Suppressor macrophage treated with lipopolysaccharide for 4 hours (primary cell): ENCODE measurements around the gene XYLT2.
A peak's percentile ranks its signal among the peaks of the same experiment; 100 is the strongest.
"Not testable (repeated sequence)": the region's sequence is repeated elsewhere in the genome, so short reads cannot be mapped to it uniquely, and the experiment has no call there.

Experiments
- DNase-seq: peaks from one replicate; pipeline ENCODE4 v3.0.0-alpha.2; 2020

Gene XYLT2

GRCh38 chr17:50345432-50346312, at the start of gene XYLT2:
Gene XYLT2, plus strand, starts transcription at chr17:50346126. Its CDS starts 15 bp downstream, at chr17:50346141.
- peak; percentile 91 for DNase-seq

DNA sequence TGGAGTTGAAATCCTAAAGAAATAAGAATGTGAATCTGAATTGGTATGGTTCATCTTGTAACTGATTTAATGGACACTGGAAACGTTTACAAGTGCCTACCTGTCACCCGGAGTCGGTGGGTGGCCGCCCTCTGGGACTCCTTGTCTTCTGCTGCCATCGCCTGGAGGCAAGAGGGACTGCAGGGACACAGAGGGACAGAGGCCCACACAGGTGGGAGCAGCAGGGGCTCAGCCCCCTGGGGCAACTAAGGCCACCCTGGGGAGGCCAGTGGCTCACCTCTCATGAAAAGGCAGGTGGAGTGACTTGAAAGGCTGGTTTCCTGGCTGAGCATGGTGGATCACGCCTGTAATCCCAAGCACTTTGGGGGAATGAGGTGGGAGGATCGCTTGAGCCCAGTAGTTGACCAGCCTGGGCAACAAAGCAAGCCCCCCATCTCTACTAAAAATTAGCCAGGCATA, 48.5 kb upstream of the XYLT2 start:
- DNase-seq, result peak; percentile 68

DNA sequence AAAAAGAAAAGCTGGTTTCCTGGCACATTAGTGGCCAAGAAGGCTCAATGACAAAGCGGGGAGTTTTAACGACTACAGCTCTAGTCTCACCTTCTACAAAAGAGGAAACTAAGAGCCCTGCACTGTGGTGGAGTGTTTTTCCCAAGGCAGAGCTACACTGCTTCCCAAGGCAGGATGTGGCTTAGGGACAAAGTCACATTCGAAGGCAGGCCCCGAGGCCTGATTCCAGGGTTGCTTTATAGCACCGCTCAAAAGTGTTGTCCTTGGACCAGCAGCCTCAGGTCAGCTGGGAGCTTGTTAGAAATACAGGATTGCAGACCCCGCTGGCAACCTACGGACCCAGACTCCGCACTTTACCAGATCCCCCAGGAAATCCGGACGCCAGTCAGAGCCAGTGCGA, 47.9 kb upstream of the XYLT2 start:
- DNase-seq, result no peak

- no peak for DNase-seq
Measured at GRCh38 chr17:50299776-50300175, 46.1 kb upstream of the XYLT2 start.

DNA sequence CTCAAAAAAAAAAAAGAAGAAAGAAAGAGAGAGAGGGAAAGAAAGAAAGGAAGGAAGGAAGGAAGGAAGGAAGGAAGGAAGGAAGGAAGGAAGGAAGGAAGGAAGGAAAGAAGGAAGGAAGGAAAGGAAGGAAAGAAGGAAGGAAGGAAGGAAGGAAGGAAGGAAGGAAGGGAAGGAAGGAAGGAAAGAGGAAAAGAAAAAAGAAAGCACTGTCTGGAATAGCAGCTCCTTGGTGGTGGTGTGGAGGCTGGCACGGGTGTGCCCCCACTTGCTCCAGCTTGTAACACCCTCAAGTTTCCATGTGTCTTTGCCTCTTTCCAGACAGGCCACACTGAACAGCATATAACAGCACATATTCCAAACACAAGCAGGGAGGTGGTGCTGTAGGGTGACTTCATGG, 45.1 kb upstream of the XYLT2 start:
- DNase-seq, result not testable (repeated sequence)

- DNase-seq, result no peak
Measured at GRCh38 chr17:50301891-50302584, 43.9 kb upstream of the XYLT2 start.

DNA sequence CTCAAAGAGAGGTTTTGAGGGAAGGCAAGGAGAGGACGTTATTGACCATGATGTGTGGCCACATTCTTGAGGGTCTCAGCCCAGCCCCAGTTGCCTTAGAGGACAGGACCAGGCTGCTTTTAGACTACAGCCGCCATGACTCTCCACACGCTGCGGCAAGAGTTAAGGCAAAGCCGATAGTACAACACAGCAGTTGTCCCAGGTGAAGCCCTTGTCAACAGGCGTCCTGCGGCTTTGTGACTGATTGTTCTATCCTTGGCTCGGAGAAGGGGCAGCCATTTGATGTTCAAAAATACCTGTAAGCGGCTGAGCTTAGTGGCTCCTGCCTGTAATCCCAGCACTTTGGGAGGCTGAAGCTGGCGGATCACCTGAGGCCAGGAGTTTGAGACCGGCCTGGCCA, 42.9 kb upstream of the XYLT2 start:
- DNase-seq, result no peak

DNA sequence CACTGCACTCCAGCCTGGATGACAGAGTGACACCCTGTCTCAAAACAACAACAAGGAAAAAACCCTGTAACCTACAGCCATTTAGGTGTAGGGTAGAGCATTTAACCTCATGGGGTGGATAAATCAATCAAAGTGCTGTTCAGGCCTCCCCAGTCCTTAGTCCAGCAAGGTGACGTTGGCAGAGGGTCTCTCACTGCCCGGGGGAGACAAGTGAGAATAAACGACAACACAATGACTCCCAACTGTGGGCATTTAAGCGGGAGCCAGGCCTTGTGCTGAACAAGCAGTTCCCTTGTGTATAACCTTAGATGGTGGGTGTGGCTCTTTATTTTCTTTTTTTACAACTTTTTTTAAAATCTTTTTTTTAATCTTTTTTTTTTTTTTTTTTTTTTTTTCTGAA, 42.3 kb upstream of the XYLT2 start:
- DNase-seq, result no peak

GRCh38 chr17:50304781-50305404, 41.0 kb upstream of the XYLT2 start:
- no peak for DNase-seq

- no peak for DNase-seq
Measured at GRCh38 chr17:50307654-50308053, 38.3 kb upstream of the XYLT2 start.

DNA sequence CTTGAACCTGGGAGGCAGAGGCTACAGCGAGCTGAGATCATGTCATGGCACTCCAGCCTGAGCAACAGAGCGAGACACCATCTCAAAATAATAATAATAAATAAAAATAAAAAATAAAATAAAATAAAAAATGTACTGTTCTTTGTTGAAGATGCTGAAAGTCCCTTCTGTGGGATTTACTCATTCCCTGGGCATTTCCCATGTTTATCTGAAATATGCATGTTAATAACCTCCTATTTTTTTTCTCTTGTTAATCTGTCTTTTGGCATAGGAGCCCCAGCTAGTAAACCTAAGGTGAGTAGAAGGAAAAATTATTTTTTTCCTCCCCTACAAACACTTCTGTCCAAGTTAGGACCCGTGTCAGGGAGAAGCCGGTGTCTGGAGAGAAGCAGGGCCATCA, 37.3 kb upstream of the XYLT2 start:
- DNase-seq, result no peak

DNA sequence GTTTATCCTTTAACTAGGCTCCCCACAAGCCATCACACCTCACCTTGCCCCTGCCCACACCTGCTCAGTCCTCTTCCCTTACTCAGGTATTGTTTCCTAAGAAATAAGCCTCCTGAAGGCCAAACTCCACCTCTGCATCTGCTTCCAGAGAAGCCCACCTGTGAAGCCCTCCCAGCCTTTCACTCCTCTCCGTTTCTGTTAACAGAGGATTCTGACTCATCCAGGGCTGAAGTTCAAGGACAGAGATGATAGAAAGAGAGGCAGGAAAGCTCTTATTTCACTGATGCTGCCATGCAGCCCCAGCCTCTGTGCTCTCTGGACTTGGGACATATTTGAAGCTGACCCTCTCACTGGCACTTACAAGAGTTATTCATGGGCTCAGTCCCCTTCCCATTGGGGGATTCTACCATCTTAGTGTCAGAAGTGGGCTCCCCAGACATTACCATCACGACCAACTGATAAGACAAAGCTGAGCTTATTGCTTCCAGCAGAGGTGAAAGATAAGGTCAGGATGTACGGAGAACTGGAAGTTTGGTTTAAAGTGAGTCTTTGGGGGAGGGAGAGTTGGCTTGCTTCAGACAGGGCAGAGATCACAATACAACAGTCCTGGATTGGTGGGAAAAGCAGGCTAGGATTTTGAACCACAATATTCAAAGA, 35.3 kb upstream of the XYLT2 start:
- no peak for DNase-seq

GRCh38 chr17:50311112-50311460, 34.8 kb upstream of the XYLT2 start:
- no peak for DNase-seq

DNA sequence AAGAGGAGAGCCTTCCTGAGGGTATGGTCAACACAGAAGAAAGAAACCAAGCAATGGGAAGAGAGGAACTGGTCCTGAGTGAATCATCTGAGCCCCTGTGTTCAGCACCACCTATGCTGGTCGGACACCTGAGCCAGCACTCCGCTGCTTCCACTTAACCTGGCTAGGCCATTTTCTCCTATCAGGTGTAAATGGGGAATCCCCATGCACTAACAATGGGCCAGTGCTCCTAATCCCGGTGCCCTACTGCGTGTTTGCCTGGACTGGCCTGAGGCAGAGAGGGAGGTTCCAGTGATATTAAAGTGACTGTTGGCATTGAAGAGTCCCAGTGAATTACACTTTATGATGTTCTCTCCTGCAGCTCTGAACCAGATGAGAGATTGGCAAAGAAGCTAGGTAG, 34.4 kb upstream of the XYLT2 start:
- DNase-seq, result no peak

GRCh38 chr17:50312308-50312707, 33.6 kb upstream of the XYLT2 start:
- DNase-seq, result no peak

- no peak for DNase-seq
Measured at GRCh38 chr17:50314456-50315011, 31.4 kb upstream of the XYLT2 start.

DNA sequence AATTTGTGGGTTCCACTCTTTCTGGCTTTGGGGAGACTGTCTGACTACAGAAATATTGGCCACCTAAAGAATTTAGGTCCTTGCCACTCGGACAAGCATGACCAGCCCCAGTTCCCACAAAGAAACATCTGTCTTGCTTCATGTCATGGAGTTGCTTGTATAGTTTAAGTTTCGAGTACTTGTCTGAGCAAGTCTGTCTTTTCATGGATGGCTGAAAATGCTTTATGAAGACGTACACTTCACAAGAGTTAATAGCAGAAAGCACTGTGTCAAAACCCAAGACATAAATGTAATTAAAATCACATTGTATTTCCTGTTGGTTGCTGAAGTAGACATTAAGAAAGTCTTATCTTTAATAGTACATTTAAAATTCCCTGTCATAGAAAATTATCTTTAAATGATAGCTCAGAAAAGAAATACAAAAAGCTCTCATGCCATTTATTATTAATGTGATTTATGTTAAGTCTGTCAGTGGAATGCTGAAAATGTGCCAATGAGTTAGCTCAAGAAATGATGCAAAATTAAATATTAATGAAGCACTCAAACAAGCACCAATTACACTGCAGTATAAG, 29.8 kb upstream of the XYLT2 start:
- DNase-seq, result no peak

DNA sequence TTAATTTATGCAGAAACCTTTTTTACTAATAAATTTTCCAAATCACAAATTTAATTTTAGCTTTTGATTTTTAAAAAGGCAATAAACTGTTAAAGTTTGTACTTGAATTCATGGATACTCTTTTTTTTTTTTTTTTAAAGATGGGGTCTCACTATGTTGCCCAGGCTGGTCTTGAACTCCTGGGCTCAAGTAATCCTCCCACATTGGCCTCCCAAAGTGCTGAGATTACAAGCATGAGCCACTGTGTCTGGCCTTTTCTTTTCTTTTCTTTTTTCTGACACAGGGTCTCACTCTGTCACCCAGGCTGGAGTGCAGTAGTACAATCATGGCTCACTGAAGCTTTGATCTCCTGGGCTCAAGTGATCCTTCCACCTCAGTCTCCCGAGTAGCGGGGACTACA, 29.3 kb upstream of the XYLT2 start:
- not testable (repeated sequence) for DNase-seq

GRCh38 chr17:50317121-50317520, 28.8 kb upstream of the XYLT2 start:
- DNase-seq, result no peak

DNA sequence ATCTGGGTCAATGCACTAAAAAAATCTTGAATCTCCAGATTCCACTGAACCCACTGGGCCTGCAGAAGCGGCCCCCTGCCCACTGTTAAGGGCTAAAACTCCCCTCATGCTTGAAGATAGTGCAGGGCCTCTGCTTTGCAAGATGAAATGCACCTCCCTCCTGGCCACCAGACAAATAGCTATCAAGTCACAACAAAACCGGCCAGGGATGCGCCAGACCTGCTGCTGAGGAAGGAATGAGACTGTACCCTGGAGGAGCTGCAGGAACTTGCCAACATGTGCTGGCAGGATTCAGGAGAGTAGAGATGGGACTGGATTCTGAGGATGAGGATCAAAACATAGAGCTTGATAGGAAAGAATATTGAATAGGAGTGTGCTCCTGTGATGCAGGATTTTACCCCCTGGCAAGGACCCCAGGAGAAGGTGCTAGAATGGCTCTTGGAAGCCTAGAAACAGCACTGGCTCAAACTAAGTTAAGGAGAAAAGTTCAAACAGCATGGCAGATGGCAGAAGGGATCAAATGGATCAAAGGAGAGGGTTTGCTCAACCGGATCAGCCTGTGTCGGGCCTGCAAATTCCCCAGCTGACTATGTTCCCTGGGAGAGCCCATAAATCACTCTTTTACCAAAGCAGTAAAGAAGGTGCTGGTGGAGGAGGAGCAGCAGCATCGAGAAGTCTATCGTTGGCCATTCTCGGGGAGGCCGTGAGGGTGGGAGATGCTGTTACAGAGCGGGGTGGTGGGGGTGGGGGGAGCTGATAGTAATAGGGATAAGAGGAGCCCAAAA, 27.2 kb upstream of the XYLT2 start:
- DNase-seq, result no peak

DNA sequence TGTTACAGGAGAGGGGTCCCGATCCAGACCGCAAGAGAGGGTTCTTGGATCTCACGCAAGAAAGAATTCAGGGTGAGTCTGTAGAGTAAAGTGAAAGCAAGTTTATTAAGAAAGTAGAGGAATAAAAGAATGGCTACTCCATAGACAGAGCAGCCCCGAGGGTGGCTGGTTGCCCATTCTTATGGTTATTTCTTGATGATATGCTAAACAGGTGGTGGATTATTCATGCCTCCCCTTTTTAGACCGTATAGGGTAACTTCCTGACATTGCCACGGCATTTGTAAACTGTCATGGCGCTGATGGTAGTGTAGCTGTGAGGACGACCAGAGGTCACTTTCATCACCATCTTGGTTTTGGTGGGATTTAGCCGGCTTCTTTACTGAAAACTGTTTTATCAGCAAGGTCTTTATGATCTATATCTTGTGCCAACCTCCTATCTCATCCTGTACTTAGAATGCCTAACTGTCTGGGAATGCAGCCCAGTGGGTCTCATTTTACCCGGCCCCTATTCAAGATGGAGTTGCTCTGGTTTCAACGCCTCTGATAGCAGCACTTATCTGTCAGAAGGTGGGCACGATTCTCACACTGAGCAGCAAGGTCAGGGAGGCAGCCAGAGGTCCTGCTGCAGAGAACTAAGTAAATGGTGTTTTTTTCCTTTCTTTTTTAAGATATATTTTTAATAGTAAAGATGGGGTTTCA, 26.5 kb upstream of the XYLT2 start:
- no peak for DNase-seq
